Heart left ventricle (tissue), 16 donors: ENCODE data around the gene CTF1. TPM values are rescaled to one million over a fixed set of nuclear protein-coding genes. Genes with fewer than 3 reads are reported as not detected.

Experiments
- ATAC-seq, 4 donors: fragments of 200-7000 bp; cut with Tn5 transposase; one replicate each; pipeline ENCODE4 v1.9.1; 2020 to 2022; ENCODE audit warnings: moderate library complexity in 4 of 4, mild to moderate bottlenecking in 3 of 4, moderate number of reproducible peaks in 1 of 4
- DNase-seq, 5 donors: peaks; one replicate each; pipeline ENCODE4 v3.0.0-alpha.2; 2020
- H3K27ac ChIP-seq, 12 donors: fragments of 200-600 bp; sonication (generic) in 4 of 12; one replicate each; pipeline versions ENCODE4 v1.5.0 to v1.8.0; 2016 to 2022; ENCODE audit warnings: mild to moderate bottlenecking in 2 of 12
- H3K27me3 ChIP-seq, 9 donors: fragments of 200-600 bp; sonication (generic) in 2 of 9; one replicate each; pipeline versions ENCODE4 v1.5.1 to v1.8.0; 2016 to 2022; ENCODE audit warnings: mild to moderate bottlenecking in 3 of 9
- H3K36me3 ChIP-seq, 9 donors: fragments of 200-600 bp; sonication (generic) in 2 of 9; one replicate each; pipeline versions ENCODE4 v1.5.0 to v1.8.0; 2018 to 2022; ENCODE audit warnings: mild to moderate bottlenecking in 2 of 9
- H3K4me1 ChIP-seq, 12 donors: fragments of 200-600 bp; sonication (generic) in 4 of 12; one replicate each; pipeline versions ENCODE4 v1.5.0 to v1.8.0; 2016 to 2022; ENCODE audit warnings: mild to moderate bottlenecking in 3 of 12
- H3K4me3 ChIP-seq, 12 donors: fragments of 200-600 bp; sonication (generic) in 4 of 12; one replicate each; pipeline versions ENCODE4 v1.5.0 to v1.8.0; 2017 to 2022; ENCODE audit warnings: mild to moderate bottlenecking in 9 of 12, moderate library complexity in 4 of 12
- H3K9me3 ChIP-seq, 12 donors: fragments of 200-600 bp; sonication (generic) in 4 of 12; one replicate each; pipeline versions ENCODE4 v1.5.0 to v1.8.0; 2016 to 2022; ENCODE audit warnings: mild to moderate bottlenecking in 1 of 12
- POLR2A ChIP-seq, 2 donors: fragments of 450-650 bp; IDR thresholded peaks; one replicate each; pipeline ENCODE4 v1.6.1; 2017; ENCODE audit warnings: antibody characterized with exemption in 2 of 2, mild to moderate bottlenecking in 2 of 2, moderate library complexity in 2 of 2
- WGBS, 4 donors: extraction: QIAGEN DNeasy Blood & Tissue Kit in 2 of 4; methylation state at CpG; one replicate each; pipeline versions ENCODE4 v1.1.5 to v1.1.7; 2013 to 2018; 5-methylcytosine and 5-hydroxymethylcytosine counted together
- intact Hi-C, 10 donors: fragments of 100-400 bp; cut with DNase I; formaldehyde crosslinking; loops; one replicate each; pipeline versions ENCODE4 v1.11.1 to v1.14.2; 2022
- polyA plus RNA-seq, 2 donors: library from polyadenylated mRNA; stranded (reverse); fragments of 200-250 nt; gene quantifications; one replicate each; pipeline ENCODE4 v1.2.3, GENCODE V29; 2013
- total RNA-seq, 9 donors: library from RNA; depleted of rRNA in 2 of 9; stranded (reverse); fragments of >200 nt in 2 of 9; fragmentation: NEBNext Ultra II Directional in 3 of 9; extraction: Animal tissue kit (Norgen Biotek cat#: 25700) in 3 of 9; gene quantifications; one replicate each; pipeline versions ENCODE4 v1.1.0 to v1.2.4, GENCODE V29; 2016 to 2023
- TF ChIP-seq, protein P1 (sequence below), 12 donors: fragments of 200-600 bp; sonication (generic) in 4 of 12; IDR thresholded peaks; one replicate each; pipeline versions ENCODE4 v1.5.0 to v1.8.0; 2018 to 2022; ENCODE audit warnings: antibody characterized with exemption in 12 of 12, mild to moderate bottlenecking in 5 of 12
- donor health status: ischemic (EF 13 %, LVEDD 7.1; RV severe dilation, severe dysfunction).
- donor health status: healthy with polysubstance abuse.
- donor health status: DM: no; HTN: yes; CAD: no.
- donor health status: DM: no; HTN: no; CAD: no.
- donor health status: ischemic (EF 25% LVEDD 6.9; RV normal size, moderate dysfunction).
- donor health status: ischemic (EF 25% LVEDD 5.7; RV mildly dilated, moderate dysfunction).
- donor health status: healthy.
- donor health status: DM: yes; HTN: yes; CAD: no.
- donor health status: ischemic (EF 35%, LVEDD 5.7; RV mildly dilated, moderate dysfunction).
- donor health status: nonischemic (EF 11% LVEDD 7.7; RV severe dilation, severe dysfunction).
- donor health status: DM: yes; HTN: yes; CAD: no.
- donor health status: PGD.
- donor health status: ischemic (EF 29% LVEDD 5.4; RV normal size, mild dysfunction).
- donor health status: nonischemic (EF 23%, LVEDD 6.1; RV moderate dilation, normal function).

CTF1 gene
- total and polyA plus RNA-seq, 11 donors, result 3.7 to 22.2 (median 12.2) TPM

DNA sequence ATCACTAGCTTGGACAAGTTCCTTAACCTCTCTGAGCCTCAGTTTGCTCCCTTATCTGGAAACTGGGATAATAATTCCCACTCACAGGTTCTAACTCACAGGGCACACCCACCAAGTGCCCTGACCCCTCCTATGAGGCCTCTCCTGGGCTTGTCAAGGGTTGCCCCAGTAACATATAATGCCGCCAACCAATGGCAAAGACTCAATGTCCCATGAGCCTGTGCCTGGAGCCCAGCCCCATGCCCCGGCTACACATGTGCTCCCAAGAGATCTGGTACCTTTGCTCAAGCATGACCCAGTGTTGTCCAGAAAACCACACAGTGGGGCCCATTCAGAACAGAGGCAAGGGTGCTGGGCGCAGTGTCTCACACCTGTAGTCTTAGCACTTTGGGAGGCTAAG is 18.4 kb downstream of the CTF1 start:
- H3K4me1 ChIP-seq, result no peaks in the 10 kb centered on the region
- H3K9me3 ChIP-seq, result no peaks in the 10 kb centered on the region
- intact Hi-C loops, result loop anchor here in 1 of 10 donors (10.0 kb wide), 1 partner anchor 170 kb away; the partner anchor contains the start of gene PHKG2
- DNase-seq (no peak), ATAC-seq (peak in 1 of 4 donors; percentile 11)
- no peaks in the 10 kb centered on the region for H3K27me3 ChIP-seq
- H3K36me3 ChIP-seq, result no peaks in the 10 kb centered on the region
- TF ChIP-seq, protein P1, sequence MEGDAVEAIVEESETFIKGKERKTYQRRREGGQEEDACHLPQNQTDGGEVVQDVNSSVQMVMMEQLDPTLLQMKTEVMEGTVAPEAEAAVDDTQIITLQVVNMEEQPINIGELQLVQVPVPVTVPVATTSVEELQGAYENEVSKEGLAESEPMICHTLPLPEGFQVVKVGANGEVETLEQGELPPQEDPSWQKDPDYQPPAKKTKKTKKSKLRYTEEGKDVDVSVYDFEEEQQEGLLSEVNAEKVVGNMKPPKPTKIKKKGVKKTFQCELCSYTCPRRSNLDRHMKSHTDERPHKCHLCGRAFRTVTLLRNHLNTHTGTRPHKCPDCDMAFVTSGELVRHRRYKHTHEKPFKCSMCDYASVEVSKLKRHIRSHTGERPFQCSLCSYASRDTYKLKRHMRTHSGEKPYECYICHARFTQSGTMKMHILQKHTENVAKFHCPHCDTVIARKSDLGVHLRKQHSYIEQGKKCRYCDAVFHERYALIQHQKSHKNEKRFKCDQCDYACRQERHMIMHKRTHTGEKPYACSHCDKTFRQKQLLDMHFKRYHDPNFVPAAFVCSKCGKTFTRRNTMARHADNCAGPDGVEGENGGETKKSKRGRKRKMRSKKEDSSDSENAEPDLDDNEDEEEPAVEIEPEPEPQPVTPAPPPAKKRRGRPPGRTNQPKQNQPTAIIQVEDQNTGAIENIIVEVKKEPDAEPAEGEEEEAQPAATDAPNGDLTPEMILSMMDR (IDR thresholded peaks at IDR 0.05), result no peak
- TF ChIP-seq POLR2A (IDR thresholded peaks at IDR 0.05), result no peak
- H3K27ac ChIP-seq, result no peak overlapping the region
- no peak overlapping the region for H3K4me3 ChIP-seq
- WGBS, 4 donors, result 92 to 100% (median 96%) methylated on average over 3 of the region's 3 CpGs

DNA sequence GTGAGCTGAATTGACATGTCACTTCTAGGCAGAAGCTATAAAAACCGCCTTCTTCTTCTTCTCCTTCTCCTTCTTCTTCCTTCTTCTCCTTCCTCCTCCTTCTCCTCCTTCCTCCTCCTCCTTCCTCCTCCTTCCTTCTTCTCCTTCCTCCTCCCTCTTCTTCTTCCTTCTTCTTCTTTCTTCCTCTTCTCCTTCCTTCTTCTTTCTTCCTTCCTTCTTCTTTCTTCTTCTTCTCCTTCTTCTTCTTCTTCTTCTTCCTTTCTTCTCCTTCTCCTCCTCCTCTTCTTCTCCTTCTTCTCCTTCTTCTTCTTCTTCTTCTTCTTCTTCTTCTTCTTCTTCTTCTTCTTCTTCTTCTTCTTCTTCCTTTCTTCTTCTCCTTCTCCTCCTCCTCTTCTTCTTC is 22.2 kb downstream of the CTF1 start:
- no peak overlapping the region for H3K4me3 ChIP-seq
- DNase-seq, result no peak
- TF ChIP-seq POLR2A (IDR thresholded peaks at IDR 0.05), result no peak
- TF ChIP-seq, protein P1 (IDR thresholded peaks at IDR 0.05), result no peak
- H3K27me3 ChIP-seq, result no peaks in the 10 kb centered on the region
- H3K9me3 ChIP-seq, result no peaks in the 10 kb centered on the region
- peaks cover 0 to 13% (median 4%) of the 10 kb centered on the region in 12 donors for H3K4me1 ChIP-seq
- ATAC-seq, result no peak
- no peak overlapping the region for H3K27ac ChIP-seq
- WGBS, 4 donors, result 85 to 95% (median 88%) methylated on average over 1 of the region's 1 CpG
- no peaks in the 10 kb centered on the region for H3K36me3 ChIP-seq
- intact Hi-C loops, result loop anchor here in 1 of 10 donors (10.0 kb wide), 1 partner anchor 174 kb away; the partner anchor contains the start of gene PHKG2

DNA sequence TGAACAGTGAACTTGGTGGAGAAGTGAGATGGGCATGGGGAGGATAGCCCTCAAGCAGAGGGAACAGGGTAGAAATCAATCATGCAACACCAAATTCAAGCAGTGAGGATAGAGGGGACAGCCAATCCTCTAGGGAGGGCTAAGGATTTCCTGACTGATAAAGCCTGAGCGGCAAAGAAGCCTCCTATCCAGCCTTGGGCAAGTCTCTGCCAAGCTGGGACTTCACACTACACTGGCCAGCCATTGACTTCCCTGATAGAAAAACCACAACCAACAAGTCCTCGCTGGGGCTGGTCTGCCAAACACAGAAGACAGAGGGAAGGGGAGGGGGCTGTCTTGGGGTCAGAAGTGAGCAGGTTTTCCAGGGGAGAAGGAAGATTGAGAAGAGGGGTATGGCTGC is 24.5 kb downstream of the CTF1 start:
- Histone ChIP-seq H3K9me3 (no peaks in the 10 kb centered on the region), H3K27me3 (no peaks in the 10 kb centered on the region), H3K4me1 (peaks cover 0 to 22% (median 9%) of the 10 kb centered on the region in 12 donors), H3K4me3 (no peak overlapping the region), H3K36me3 (no peaks in the 10 kb centered on the region), H3K27ac (peak overlapping the region in 2 of 12 donors; percentile 92 to 94)
- no peak for ATAC-seq
- no peak for DNase-seq
- TF ChIP-seq POLR2A (IDR thresholded peaks at IDR 0.05), result no peak
- TF ChIP-seq, protein P1 (IDR thresholded peaks at IDR 0.05), result no peak
- intact Hi-C loops, result loop anchor here in 9 of 10 donors (1.0 to 5.0 kb wide), 5 partner anchors 46 to 264 kb away; partner anchors contain the start of gene FBRS (in 1 of the 9)
- 54 to 68% (median 59%) methylated on average over 2 of the region's 2 CpGs for WGBS, 4 donors

DNA sequence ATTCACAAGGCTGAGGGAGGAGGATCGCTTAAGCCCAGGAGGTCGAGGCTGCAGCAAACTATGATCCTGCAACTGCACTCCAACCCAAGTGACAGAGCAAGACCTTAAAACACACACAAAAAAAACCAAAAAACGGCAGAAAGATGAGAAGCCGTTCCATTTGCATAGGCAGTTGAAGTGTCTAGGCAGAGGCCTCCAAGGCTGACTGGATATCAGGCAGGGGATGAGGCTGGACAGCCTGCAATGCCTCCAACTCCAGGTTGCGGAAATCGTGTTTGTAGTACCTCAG is 25.0 kb downstream of the CTF1 start:
- no peaks in the 10 kb centered on the region for H3K27me3 ChIP-seq
- H3K27ac ChIP-seq, result peak overlapping the region in 11 of 12 donors; percentile 59 to 98 (median 94)
- peaks cover 0 to 22% (median 9%) of the 10 kb centered on the region in 12 donors for H3K4me1 ChIP-seq
- no peak for ATAC-seq
- 30% methylated on average over 6 of the region's 6 CpGs for whole genome bisulfite sequencing, 4 donors
- H3K9me3 ChIP-seq, result no peaks in the 10 kb centered on the region
- intact Hi-C loops, result loop anchor here in 9 of 10 donors (1.0 to 5.0 kb wide), 5 partner anchors 47 to 264 kb away; partner anchors contain the start of gene FBRS (in 1 of the 9)
- peak overlapping the region in 11 of 12 donors; percentile 34 to 80 (median 63) for H3K4me3 ChIP-seq
- peaks cover 0 to 5% (median 0%) of the 10 kb centered on the region in 9 donors for H3K36me3 ChIP-seq
- DNase-seq, result no peak
- no peak for TF ChIP-seq POLR2A (IDR thresholded peaks at IDR 0.05)
- TF ChIP-seq, protein P1 (IDR thresholded peaks at IDR 0.05), result no peak
